GM18505 (cell line): Measurements from ENCODE around the gene DPF3.

ENCODE experiments used
- ATAC-seq: cut with Tn5 transposase; IDR thresholded peaks from one replicate; pipeline ENCODE4 v1.9.1; 2021; ENCODE audit not compliant: unreplicated experiment
- POLR2A ChIP-seq: IDR thresholded peaks from 4 replicates; pipeline ENCODE4 v1.6.1; 2011; ENCODE audit warnings: borderline replicate concordance; ENCODE audit not compliant: insufficient read depth, insufficient read length; ENCODE audit errors: extremely low read depth

DPF3 gene

GRCh38 chr14:72732022-72732780 is 161.7 kb downstream of the DPF3 start:
- TF ChIP-seq POLR2A = no peak
- no peak for ATAC-seq

GRCh38 chr14:72731252-72732020 is 162.5 kb downstream of the DPF3 start:
- no peak for TF ChIP-seq POLR2A
- ATAC-seq = no peak

- no peak for TF ChIP-seq POLR2A
- no peak for ATAC-seq
Observed at GRCh38 chr14:72730468-72730867, 163.4 kb downstream of the DPF3 start.

GRCh38 chr14:72726444-72726843 is 167.5 kb downstream of the DPF3 start:
- ATAC-seq = no peak
- no peak for TF ChIP-seq POLR2A

GRCh38 chr14:72723858-72724530 is 169.9 kb downstream of the DPF3 start:
- no peak for TF ChIP-seq POLR2A
- ATAC-seq = no peak

- TF ChIP-seq POLR2A = no peak
- no peak for ATAC-seq
Observed at GRCh38 chr14:72722201-72722785, 171.6 kb downstream of the DPF3 start.

- TF ChIP-seq POLR2A = no peak
- ATAC-seq = no peak
Observed at GRCh38 chr14:72721083-72721482, 172.8 kb downstream of the DPF3 start.

GRCh38 chr14:72717220-72717619 is 176.7 kb downstream of the DPF3 start:
- no peak for TF ChIP-seq POLR2A
- ATAC-seq = no peak

- ATAC-seq = no peak
- no peak for TF ChIP-seq POLR2A
Observed at GRCh38 chr14:72716476-72716875, 177.4 kb downstream of the DPF3 start.

- no peak for TF ChIP-seq POLR2A
- ATAC-seq = no peak
Observed at GRCh38 chr14:72715850-72716228, 178.1 kb downstream of the DPF3 start.

GRCh38 chr14:72715215-72715849 is 178.6 kb downstream of the DPF3 start:
- ATAC-seq = no peak
- TF ChIP-seq POLR2A = no peak

GRCh38 chr14:72714871-72715214 is 179.1 kb downstream of the DPF3 start:
- no peak for TF ChIP-seq POLR2A
- no peak for ATAC-seq

GRCh38 chr14:72714094-72714493 is 179.8 kb downstream of the DPF3 start:
- no peak for TF ChIP-seq POLR2A
- ATAC-seq = no peak
